ENCODE results near the gene NCAPG2. TPM values are rescaled to one million over a fixed set of nuclear protein-coding genes. Genes with fewer than 3 reads are reported as not detected.

Gene NCAPG2
- total RNA-seq, 1 experiment from 2014 or later = 99.4 TPM

DNA sequence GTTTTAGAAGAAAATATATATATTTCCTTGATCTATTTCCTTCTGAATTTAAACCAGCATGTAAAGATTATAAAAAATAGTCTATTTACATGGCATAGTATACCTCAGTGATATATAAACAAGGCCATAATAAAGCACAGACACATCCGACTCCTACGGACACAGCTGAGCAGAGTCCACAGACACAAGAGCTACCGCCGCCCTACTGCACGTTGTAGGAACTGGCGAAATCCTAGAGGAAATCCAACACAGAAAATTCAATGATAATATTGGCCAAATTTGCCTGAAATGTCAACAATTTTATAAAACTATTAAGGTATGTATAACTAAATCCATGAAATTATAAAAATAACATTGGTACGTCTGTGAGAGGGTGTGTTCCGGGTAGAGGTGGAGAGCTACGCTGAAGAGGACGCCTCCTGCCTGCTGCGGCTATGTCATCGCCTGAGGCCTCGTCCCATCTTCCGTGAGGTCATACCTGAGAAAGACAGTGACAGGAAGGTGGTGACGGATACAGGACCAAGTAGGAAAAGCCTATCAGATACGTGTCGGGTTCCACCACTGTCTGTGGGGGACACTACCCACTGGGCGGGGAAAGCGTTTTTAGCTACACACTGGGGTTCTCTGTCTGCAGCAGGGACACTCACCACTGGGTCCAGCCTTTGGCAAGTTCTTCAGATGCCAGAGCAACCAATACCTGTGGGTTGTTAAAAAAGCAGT is 29.3 kb upstream of the NCAPG2 start:
- no peak for DNase-seq
- no peak overlapping the region for H3K4me3 Mint-ChIP-seq

More for the DNA sequence above, 29.3 kb upstream of the NCAPG2 start:
- no peak overlapping the region for H3K14ac ChIP-seq (ENCODE audit: insufficient read depth, low read length)
- no peak overlapping the region for H2BK5ac ChIP-seq (ENCODE audit: insufficient read length, low read length)
- H2BK15ac ChIP-seq (ENCODE audit: low read depth, low read length) = no peak overlapping the region
- H3K23ac ChIP-seq (ENCODE audit: insufficient read length, low read depth, low read length) = no peak overlapping the region
- H3K4me1 ChIP-seq (ENCODE audit: insufficient read depth, low read length) = no peaks in the 10 kb centered on the region; the same call in 1 of the 2 replicates
- TF ChIP-seq, protein P1, sequence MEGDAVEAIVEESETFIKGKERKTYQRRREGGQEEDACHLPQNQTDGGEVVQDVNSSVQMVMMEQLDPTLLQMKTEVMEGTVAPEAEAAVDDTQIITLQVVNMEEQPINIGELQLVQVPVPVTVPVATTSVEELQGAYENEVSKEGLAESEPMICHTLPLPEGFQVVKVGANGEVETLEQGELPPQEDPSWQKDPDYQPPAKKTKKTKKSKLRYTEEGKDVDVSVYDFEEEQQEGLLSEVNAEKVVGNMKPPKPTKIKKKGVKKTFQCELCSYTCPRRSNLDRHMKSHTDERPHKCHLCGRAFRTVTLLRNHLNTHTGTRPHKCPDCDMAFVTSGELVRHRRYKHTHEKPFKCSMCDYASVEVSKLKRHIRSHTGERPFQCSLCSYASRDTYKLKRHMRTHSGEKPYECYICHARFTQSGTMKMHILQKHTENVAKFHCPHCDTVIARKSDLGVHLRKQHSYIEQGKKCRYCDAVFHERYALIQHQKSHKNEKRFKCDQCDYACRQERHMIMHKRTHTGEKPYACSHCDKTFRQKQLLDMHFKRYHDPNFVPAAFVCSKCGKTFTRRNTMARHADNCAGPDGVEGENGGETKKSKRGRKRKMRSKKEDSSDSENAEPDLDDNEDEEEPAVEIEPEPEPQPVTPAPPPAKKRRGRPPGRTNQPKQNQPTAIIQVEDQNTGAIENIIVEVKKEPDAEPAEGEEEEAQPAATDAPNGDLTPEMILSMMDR (conservative IDR thresholded peaks at IDR 0.05) = peak; percentile 54
- H2BK120ac ChIP-seq (ENCODE audit: low read depth, low read length, poor library complexity, severe bottlenecking) = no peak overlapping the region
- Mint-ChIP-seq H3K9me3 (no peaks in the 10 kb centered on the region), H3K27me3 (ENCODE audit: low read depth) (no peaks in the 10 kb centered on the region; the same call in 1 of the 2 replicates), H3K4me1 (peaks cover 9 to 35% of the 10 kb centered on the region in 2 experiments), H3K36me3 (ENCODE audit: insufficient read depth in 1 of 3, low read depth in 3 of 3) (peaks cover 7 to 52% (median 49%) of the 10 kb centered on the region in 3 experiments; a peak in 6 of 7 replicates), H3K27ac (peak overlapping the region in 1 of 3 experiments; percentile 82; a peak in 2 of 7 replicates)
- no peaks in the 10 kb centered on the region for H3K9me3 ChIP-seq (ENCODE audit: control insufficient read depth, low read depth, low read length)
- no peak overlapping the region for H3K4me2 ChIP-seq (ENCODE audit: insufficient read depth, insufficient read length, low read length)
- H3K27me3 ChIP-seq (ENCODE audit: insufficient read depth, low read length) = no peaks in the 10 kb centered on the region
- no peak overlapping the region for H3K56ac ChIP-seq (ENCODE audit: insufficient read length, low read depth, low read length)
- H4K91ac ChIP-seq (ENCODE audit: insufficient read length, low read depth, low read length) = no peak overlapping the region
- H3K18ac ChIP-seq (ENCODE audit: insufficient read length, low read depth, low read length) = no peak overlapping the region
- WGBS (ENCODE audit: extremely low coverage, insufficient read length, low lambda C conversion rate) = no CpG with 5 or more reads among the region's 19 CpGs
- H3K4ac ChIP-seq (ENCODE audit: low read depth, low read length) = no peak overlapping the region
- no peak overlapping the region for H2BK12ac ChIP-seq (ENCODE audit: insufficient read length, low read depth, low read length)
- H3K9ac ChIP-seq (ENCODE audit: extremely low read depth, insufficient read length, low read length) = no peak overlapping the region
- H2AK5ac ChIP-seq (ENCODE audit: insufficient read length, low read length) = no peak overlapping the region
- no peaks in the 10 kb centered on the region for H3K79me2 ChIP-seq (ENCODE audit: insufficient read depth, low read length)
- no peaks in the 10 kb centered on the region for H3K79me1 ChIP-seq (ENCODE audit: insufficient read depth, low read depth, low read length, poor library complexity, severe bottlenecking)
- no peak overlapping the region for H4K8ac ChIP-seq (replicated peaks; ENCODE audit: insufficient read length, low read depth, low read length)
- no peak overlapping the region for H4K5ac ChIP-seq (ENCODE audit: insufficient read length, low read depth, low read length)
- no peak overlapping the region for H2AFZ ChIP-seq (ENCODE audit: low read length)
- H4K20me1 ChIP-seq (ENCODE audit: control insufficient read depth, insufficient read depth, insufficient read length) = no peaks in the 10 kb centered on the region
- no peaks in the 10 kb centered on the region for H3K23me2 ChIP-seq (ENCODE audit: insufficient read length, low read depth, low read length, poor library complexity, severe bottlenecking)
- no peak overlapping the region for H3T11ph ChIP-seq (ENCODE audit: low read length)
- H2BK20ac ChIP-seq (ENCODE audit: low read depth, low read length, poor library complexity, severe bottlenecking) = no peak overlapping the region
- no peak overlapping the region for H3K27ac ChIP-seq (ENCODE audit: insufficient read length, low read depth, low read length)
